Measurements from ENCODE around the gene HDAC9. TPM values are rescaled to one million over a fixed set of nuclear protein-coding genes. Genes with fewer than 3 reads are reported as not detected.

The HDAC9 gene
- total RNA-seq, 1 experiment from 2014 or later = 31.9 TPM

DNA sequence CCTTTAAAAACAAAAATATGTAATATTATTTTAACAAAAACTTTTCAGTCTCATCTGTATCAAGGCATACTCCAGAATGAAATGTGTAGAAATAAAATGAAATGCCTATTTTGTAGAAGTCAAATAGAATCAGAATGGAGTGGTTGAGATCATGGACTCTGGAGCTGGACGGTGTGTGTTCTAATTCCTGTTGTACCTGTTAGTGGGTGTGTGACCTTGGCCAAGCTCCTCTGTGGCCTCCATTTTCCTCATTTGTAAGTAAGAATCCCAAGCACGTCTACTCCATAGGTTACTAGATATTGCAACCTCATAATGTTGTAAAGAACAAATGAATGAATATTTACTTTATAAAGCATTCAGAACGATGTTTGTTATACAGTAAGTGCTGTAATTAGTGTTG, 74.9 kb downstream of the HDAC9 start:
- TF ChIP-seq EZH2 (IDR thresholded peaks at IDR 0.05; ENCODE audit: borderline replicate concordance, low read depth, low read length, poor library complexity, severe bottlenecking) = no peak
- ChIA-PET CTCF (interaction anchor here (0.8 to 2.7 kb wide), 5 partner anchors 16 to 218 kb away, joined by 3 to 24 read pairs (median 4); partner anchors contain the start of gene HDAC9), POLR2A (ENCODE audit: low non-redundant PET) (no interaction called here)
- Histone ChIP-seq H3K4me1 (ENCODE audit: insufficient read depth, low read length, poor library complexity, severe bottlenecking) (peaks cover 45% of the 10 kb centered on the region), H3K9me3 (ENCODE audit: low read depth, low read length, poor library complexity, severe bottlenecking) (no peaks in the 10 kb centered on the region), H3K27ac (ENCODE audit: low read depth, low read length, poor library complexity, severe bottlenecking) (no peak overlapping the region), H3K4me3 (ENCODE audit: low read depth, low read length, poor library complexity, severe bottlenecking) (no peak overlapping the region), H3K27me3 (replicated peaks; ENCODE audit: insufficient read depth, low read depth, low read length, poor library complexity) (no peaks in the 10 kb centered on the region), H3K36me3 (ENCODE audit: insufficient read depth, low read length, poor library complexity, severe bottlenecking) (no peaks in the 10 kb centered on the region)
- BruUV-seq (replicated peaks) = no TSS peak
- intact Hi-C loops (cut with micrococcal nuclease; ENCODE audit: unreplicated experiment) = loop anchor here (10.0 kb wide), 1 partner anchor 866 kb away; no protein-coding TSS in a partner anchor
- DNase-seq (ENCODE audit: low spot score) = no peak

DNA sequence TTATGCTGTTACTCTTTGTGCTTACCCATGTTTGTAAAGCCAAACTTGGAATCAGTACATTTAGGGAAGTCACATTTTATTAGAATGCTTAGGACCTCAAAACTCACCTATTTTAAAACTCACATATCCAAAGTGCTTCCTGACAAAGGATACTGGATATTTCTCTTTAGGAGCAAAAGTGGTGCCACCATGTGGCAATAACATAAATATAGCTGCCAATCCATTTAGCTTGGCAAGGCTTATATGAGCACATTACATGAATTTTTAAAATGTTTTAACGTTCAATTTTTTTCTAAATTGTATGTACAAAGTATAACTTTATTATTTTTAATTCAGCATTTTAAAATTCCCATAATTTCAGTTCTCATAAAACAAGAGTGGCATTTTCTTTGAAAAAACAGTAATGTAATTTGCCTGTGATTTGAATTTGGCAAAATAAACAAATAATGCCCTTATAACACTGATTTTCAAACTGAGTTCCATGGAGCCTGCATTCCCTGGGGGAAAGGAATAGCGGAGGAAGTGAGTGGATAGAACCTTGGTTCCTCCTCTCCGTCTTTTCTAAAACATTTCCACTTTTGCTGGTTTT, 75.4 kb downstream of the HDAC9 start:
- intact Hi-C loops (cut with micrococcal nuclease; ENCODE audit: unreplicated experiment) = loop anchor here (1.0 to 10.0 kb wide), 2 partner anchors 218 to 866 kb away; no protein-coding TSS in a partner anchor
- no peak for TF ChIP-seq EZH2 (IDR thresholded peaks at IDR 0.05; ENCODE audit: borderline replicate concordance, low read depth, low read length, poor library complexity, severe bottlenecking)
- TF ChIP-seq, protein P1, sequence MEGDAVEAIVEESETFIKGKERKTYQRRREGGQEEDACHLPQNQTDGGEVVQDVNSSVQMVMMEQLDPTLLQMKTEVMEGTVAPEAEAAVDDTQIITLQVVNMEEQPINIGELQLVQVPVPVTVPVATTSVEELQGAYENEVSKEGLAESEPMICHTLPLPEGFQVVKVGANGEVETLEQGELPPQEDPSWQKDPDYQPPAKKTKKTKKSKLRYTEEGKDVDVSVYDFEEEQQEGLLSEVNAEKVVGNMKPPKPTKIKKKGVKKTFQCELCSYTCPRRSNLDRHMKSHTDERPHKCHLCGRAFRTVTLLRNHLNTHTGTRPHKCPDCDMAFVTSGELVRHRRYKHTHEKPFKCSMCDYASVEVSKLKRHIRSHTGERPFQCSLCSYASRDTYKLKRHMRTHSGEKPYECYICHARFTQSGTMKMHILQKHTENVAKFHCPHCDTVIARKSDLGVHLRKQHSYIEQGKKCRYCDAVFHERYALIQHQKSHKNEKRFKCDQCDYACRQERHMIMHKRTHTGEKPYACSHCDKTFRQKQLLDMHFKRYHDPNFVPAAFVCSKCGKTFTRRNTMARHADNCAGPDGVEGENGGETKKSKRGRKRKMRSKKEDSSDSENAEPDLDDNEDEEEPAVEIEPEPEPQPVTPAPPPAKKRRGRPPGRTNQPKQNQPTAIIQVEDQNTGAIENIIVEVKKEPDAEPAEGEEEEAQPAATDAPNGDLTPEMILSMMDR (conservative IDR thresholded peaks at IDR 0.05; ENCODE audit: low read depth, low read length) = peak; percentile 76
- peak; percentile 75 for DNase-seq (ENCODE audit: low spot score)
- Histone ChIP-seq H3K4me1 (ENCODE audit: insufficient read depth, low read length, poor library complexity, severe bottlenecking) (peaks cover 43% of the 10 kb centered on the region), H3K27me3 (replicated peaks; ENCODE audit: insufficient read depth, low read depth, low read length, poor library complexity) (no peaks in the 10 kb centered on the region), H3K9me3 (ENCODE audit: low read depth, low read length, poor library complexity, severe bottlenecking) (no peaks in the 10 kb centered on the region), H3K27ac (ENCODE audit: low read depth, low read length, poor library complexity, severe bottlenecking) (no peak overlapping the region), H3K4me3 (ENCODE audit: low read depth, low read length, poor library complexity, severe bottlenecking) (no peak overlapping the region), H3K36me3 (ENCODE audit: insufficient read depth, low read length, poor library complexity, severe bottlenecking) (no peaks in the 10 kb centered on the region)
- ChIA-PET POLR2A (ENCODE audit: low non-redundant PET) (no interaction called here), CTCF (interaction anchor here (0.5 to 2.7 kb wide), 8 partner anchors 16 to 218 kb away, joined by 3 to 24 read pairs (median 6); partner anchors contain the start of gene HDAC9)
- no TSS peak for BruUV-seq (replicated peaks)

DNA sequence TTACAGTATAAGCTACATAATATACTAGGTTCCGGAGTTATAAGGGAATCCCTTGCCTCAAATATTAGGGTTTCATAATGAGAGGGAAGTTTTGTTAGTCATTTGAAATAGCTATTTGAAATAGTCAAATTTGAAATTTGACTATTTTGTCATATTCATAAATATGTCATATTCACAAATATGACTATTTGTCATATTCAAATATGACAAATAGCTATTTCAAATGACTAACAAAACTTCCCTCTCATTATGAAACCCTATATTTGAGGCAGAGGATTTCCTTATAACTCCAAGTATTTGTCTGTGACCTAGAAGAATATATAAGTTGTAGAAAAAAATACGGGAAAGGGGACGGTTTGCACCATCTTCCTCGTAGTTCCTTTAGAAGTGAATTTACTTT, 76.6 kb downstream of the HDAC9 start:
- no peak for TF ChIP-seq EZH2 (IDR thresholded peaks at IDR 0.05; ENCODE audit: borderline replicate concordance, low read depth, low read length, poor library complexity, severe bottlenecking)
- TF ChIP-seq, protein P1 (conservative IDR thresholded peaks at IDR 0.05; ENCODE audit: low read depth, low read length) = no peak
- Histone ChIP-seq H3K27me3 (replicated peaks; ENCODE audit: insufficient read depth, low read depth, low read length, poor library complexity) (no peaks in the 10 kb centered on the region), H3K4me1 (ENCODE audit: insufficient read depth, low read length, poor library complexity, severe bottlenecking) (peaks cover 44% of the 10 kb centered on the region), H3K4me3 (ENCODE audit: low read depth, low read length, poor library complexity, severe bottlenecking) (no peak overlapping the region), H3K27ac (ENCODE audit: low read depth, low read length, poor library complexity, severe bottlenecking) (no peak overlapping the region), H3K9me3 (ENCODE audit: low read depth, low read length, poor library complexity, severe bottlenecking) (no peaks in the 10 kb centered on the region), H3K36me3 (ENCODE audit: insufficient read depth, low read length, poor library complexity, severe bottlenecking) (no peaks in the 10 kb centered on the region)
- ChIA-PET POLR2A (ENCODE audit: low non-redundant PET) (no interaction called here), CTCF (interaction anchor here (2.7 kb wide), 1 partner anchor 220 kb away, joined by 24 read pairs; no protein-coding TSS in a partner anchor)
- no TSS peak for BruUV-seq (replicated peaks)
- no peak for DNase-seq (ENCODE audit: low spot score)
- intact Hi-C loops (cut with micrococcal nuclease; ENCODE audit: unreplicated experiment) = loop anchor here (10.0 kb wide), 1 partner anchor 867 kb away; no protein-coding TSS in a partner anchor
